RWPE2 (cell line): ENCODE measurements around the gene RPUSD1.

Source experiments
- ATAC-seq: fragments of 200-7000 bp; cut with Tn5 transposase; 3 replicates; pipeline ENCODE4 v1.9.1; 2021; ENCODE audit warnings: low read depth
- DNase-seq: peaks from one replicate; pipeline ENCODE4 v3.0.0-alpha.2; 2020; ENCODE audit warnings: low spot score
- H3K27ac ChIP-seq: fragments of 450-650 bp; 2 replicates; pipeline ENCODE4 v1.5.1; 2017; ENCODE audit warnings: mild to moderate bottlenecking; ENCODE audit not compliant: poor library complexity, severe bottlenecking
- H3K27me3 ChIP-seq: fragments of 250-450 bp; sonication (Bioruptor Pico); 2 replicates; pipeline ENCODE4 v1.5.1; 2021; ENCODE audit warnings: mild to moderate bottlenecking, moderate library complexity; ENCODE audit not compliant: insufficient read depth, poor library complexity, severe bottlenecking
- H3K36me3 ChIP-seq: fragments of 250-450 bp; sonication (Bioruptor Pico); 2 replicates; pipeline ENCODE4 v1.5.1; 2020; ENCODE audit warnings: low read depth, mild to moderate bottlenecking, moderate library complexity
- H3K4me1 ChIP-seq: fragments of 250-450 bp; sonication (Bioruptor Pico); 2 replicates; pipeline ENCODE4 v1.5.1; 2021; ENCODE audit warnings: mild to moderate bottlenecking, moderate library complexity; ENCODE audit not compliant: insufficient read depth, poor library complexity, severe bottlenecking
- H3K4me3 ChIP-seq: fragments of 250-450 bp; sonication (Bioruptor Pico); 2 replicates; pipeline ENCODE4 v1.5.1; 2021; ENCODE audit warnings: mild to moderate bottlenecking, moderate library complexity; ENCODE audit not compliant: severe bottlenecking
- H3K9me3 ChIP-seq: fragments of 250-450 bp; sonication (Bioruptor Pico); 2 replicates; pipeline ENCODE4 v1.5.1; 2021; ENCODE audit warnings: mild to moderate bottlenecking, moderate library complexity; ENCODE audit not compliant: severe bottlenecking
- TF ChIP-seq, protein P1 (sequence below): fragments of 450-650 bp; IDR thresholded peaks from one replicate; pipeline ENCODE4 v1.5.1; 2017; ENCODE audit warnings: mild to moderate bottlenecking, moderate library complexity; ENCODE audit not compliant: poor library complexity, severe bottlenecking

RPUSD1 gene

DNA sequence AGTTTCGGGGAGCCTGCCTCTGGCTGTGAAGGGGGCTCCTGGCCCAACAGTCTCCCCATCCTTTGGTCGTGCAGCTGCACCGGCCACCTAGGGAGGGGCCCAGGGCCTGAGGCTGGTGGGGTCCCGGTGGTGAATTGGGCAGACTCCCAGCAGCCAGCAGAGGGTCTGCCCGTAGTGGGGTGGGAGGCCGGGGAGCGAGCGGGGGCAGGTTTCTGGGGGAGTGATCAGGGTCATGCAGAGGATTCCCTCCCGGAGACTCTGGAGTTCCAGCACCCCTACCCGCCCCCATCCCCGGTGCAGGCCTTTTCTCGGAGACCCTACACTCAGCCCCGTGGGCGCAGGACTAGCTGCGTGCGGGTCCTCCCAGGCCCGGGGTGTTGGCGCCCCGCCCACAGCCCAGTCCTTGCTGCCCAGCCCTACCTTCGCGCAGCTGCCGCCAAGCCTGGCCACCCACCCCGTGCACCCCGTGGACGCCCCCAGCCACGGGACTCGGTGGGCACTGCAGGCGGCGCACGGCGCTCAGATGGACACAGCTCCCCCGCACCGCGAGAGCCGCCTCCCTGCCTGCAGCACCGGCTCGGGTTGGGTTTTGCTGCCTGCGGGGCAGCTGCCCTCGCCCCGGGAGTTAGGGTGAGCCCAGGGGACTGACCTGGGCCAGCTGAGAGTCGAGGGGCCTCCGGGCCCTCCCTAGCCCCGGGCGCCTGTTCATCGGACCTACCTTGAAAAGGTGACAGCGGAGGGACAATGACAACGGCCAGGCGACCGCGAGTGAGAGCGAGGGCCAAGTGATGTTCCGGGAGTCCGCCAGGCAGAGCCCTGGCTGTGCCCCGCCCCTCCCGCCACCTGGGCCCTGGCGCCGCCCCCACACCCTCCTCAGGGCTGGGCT, 12.0 kb upstream of the RPUSD1 start, which contains the start of gene GNG13:
Gene GNG13, minus strand, starts transcription at position 787 of the 886 bp plus-strand sequence. CDS start 1,657 bp downstream, outside the sequence.
- peaks cover 52% of the 10 kb centered on the region for H3K27me3 ChIP-seq
- peak; percentile 5; the same call in 1 of the 3 replicates for ATAC-seq

DNA sequence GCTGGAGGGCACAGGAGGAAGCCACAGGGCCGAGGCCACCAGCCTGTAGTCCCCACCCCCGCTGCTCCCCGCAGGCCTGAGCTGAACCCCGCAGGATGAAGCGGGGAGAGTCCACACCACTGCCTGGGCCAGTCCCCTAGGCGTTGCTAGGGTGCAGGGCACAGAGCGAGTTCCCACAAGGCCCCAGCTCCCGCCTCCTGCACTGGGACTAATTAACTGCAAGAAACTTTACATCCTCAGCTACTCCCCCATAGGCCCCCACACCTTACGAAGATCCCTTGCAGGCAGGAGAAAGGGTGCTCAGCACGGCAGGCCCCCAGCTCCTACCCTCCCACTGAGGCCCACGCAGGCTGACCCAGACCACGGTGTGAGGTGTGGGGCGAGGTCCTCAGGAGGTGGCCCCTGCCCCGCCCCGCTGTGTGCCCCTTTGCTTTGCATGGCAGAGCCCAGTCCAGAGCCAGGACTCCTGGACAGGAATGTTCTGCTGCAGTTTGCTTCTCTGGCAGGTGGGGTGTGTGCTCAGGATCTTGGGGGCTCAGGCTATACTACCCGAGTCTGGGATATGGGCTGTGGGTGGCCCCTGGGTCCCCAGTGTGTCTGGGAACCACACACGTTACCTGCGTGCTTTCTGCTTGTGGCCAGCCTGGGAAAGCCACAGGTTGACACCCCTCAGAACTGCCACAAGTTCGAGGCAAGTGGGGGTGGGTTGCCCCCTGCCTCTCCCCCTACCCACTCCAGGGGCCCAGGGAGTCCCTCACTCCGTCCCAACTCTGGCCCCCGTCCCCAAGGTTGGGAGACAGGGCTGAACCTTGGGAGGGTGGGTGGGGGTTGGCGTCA, 11.1 kb upstream of the RPUSD1 start:
- Histone ChIP-seq H3K27ac (no peak overlapping the region), H3K4me1 (peaks cover 4% of the 10 kb centered on the region), H3K36me3 (no peaks in the 10 kb centered on the region), H3K9me3 (no peaks in the 10 kb centered on the region), H3K4me3 (no peak overlapping the region), H3K27me3 (peaks cover 47% of the 10 kb centered on the region)
- TF ChIP-seq, protein P1, sequence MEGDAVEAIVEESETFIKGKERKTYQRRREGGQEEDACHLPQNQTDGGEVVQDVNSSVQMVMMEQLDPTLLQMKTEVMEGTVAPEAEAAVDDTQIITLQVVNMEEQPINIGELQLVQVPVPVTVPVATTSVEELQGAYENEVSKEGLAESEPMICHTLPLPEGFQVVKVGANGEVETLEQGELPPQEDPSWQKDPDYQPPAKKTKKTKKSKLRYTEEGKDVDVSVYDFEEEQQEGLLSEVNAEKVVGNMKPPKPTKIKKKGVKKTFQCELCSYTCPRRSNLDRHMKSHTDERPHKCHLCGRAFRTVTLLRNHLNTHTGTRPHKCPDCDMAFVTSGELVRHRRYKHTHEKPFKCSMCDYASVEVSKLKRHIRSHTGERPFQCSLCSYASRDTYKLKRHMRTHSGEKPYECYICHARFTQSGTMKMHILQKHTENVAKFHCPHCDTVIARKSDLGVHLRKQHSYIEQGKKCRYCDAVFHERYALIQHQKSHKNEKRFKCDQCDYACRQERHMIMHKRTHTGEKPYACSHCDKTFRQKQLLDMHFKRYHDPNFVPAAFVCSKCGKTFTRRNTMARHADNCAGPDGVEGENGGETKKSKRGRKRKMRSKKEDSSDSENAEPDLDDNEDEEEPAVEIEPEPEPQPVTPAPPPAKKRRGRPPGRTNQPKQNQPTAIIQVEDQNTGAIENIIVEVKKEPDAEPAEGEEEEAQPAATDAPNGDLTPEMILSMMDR, result no peak
- no peak for DNase-seq
- no peak for ATAC-seq

More for the DNA sequence above, 12.0 kb upstream of the RPUSD1 start, which contains the start of gene GNG13:
- no peaks in the 10 kb centered on the region for H3K9me3 ChIP-seq
- no peak for DNase-seq
- H3K4me1 ChIP-seq, result peaks cover 4% of the 10 kb centered on the region
- no peak within 1 kb of the TSS for H3K4me3 ChIP-seq
- TF ChIP-seq, protein P1, result no peak
- H3K36me3 ChIP-seq, result no peaks in the 10 kb centered on the region
- no peak within 1 kb of the TSS for H3K27ac ChIP-seq

- H3K9me3 ChIP-seq, result no peaks in the 10 kb centered on the region
- peaks cover 4% of the 10 kb centered on the region for H3K4me1 ChIP-seq
- TF ChIP-seq, protein P1, result no peak
- H3K27ac ChIP-seq, result no peak overlapping the region
- peaks cover 44% of the 10 kb centered on the region for H3K27me3 ChIP-seq
- no peak for DNase-seq
- no peaks in the 10 kb centered on the region for H3K36me3 ChIP-seq
- H3K4me3 ChIP-seq, result no peak overlapping the region
- ATAC-seq, result no peak
These were observed 10.5 kb upstream of the RPUSD1 start for GRCh38 chr16:798666-799065.

DNA sequence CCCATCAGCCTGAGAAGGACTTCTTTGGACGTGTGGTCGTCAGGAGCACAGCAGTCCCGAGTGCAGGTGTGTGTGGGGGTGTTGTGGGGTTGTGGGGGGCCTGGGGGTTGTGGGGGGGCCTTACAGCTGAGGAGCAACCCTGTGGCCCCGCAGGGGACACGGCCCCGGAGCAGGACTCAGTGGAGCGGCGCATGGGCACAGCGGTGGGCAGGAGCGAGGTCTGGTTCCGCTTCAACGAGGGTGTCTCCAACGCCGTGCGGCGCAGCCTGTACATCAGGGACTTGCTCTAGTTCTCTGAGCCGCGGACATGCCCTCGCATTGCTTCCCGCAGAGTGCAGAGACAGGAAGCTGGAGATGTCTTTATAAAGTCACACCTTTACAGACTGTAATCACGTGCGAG, 9.5 kb upstream of the RPUSD1 start:
- Histone ChIP-seq H3K27ac (no peak overlapping the region), H3K36me3 (peaks cover 1% of the 10 kb centered on the region), H3K4me1 (peaks cover 4% of the 10 kb centered on the region), H3K9me3 (no peaks in the 10 kb centered on the region), H3K4me3 (no peak overlapping the region), H3K27me3 (peaks cover 34% of the 10 kb centered on the region)
- DNase-seq (no peak), ATAC-seq (no peak)
- TF ChIP-seq, protein P1, result no peak
